ENCODE results near the gene PDE6G.
A peak's percentile ranks its signal among the peaks of the same experiment; 100 is the strongest.

PDE6G gene

GRCh38 chr17:81673561-81674258 lies 17.4 kb upstream of the PDE6G start:
- H3K4me3 ChIP-seq = no peak overlapping the region
- no peak for DNase-seq
- intact Hi-C loops (cut with DNase I; ENCODE audit: low total_unique reads) = no loop called here
- H3K27me3 ChIP-seq = no peaks in the 10 kb centered on the region
- peaks cover 0 to 12% (median 0%) of the 10 kb centered on the region in 4 donors for H3K4me1 ChIP-seq
- no peak for TF ChIP-seq CTCF (IDR thresholded peaks at IDR 0.05)
- H3K9me3 ChIP-seq = no peaks in the 10 kb centered on the region
- H3K36me3 ChIP-seq = peaks cover 29 to 59% (median 47%) of the 10 kb centered on the region in 3 donors
- no peak overlapping the region for H3K27ac ChIP-seq

- Histone ChIP-seq H3K4me1 (peaks cover 0 to 17% (median 3%) of the 10 kb centered on the region in 4 donors), H3K4me3 (no peak overlapping the region), H3K27me3 (no peaks in the 10 kb centered on the region), H3K9me3 (no peaks in the 10 kb centered on the region), H3K36me3 (peaks cover 29 to 59% (median 47%) of the 10 kb centered on the region in 3 donors), H3K27ac (no peak overlapping the region)
- no peak for DNase-seq
- TF ChIP-seq CTCF (IDR thresholded peaks at IDR 0.05) = no peak
- intact Hi-C loops (cut with DNase I; ENCODE audit: low total_unique reads) = no loop called here
Observed at GRCh38 chr17:81672954-81673353, 16.6 kb upstream of the PDE6G start.

GRCh38 chr17:81672504-81672903 lies 16.2 kb upstream of the PDE6G start:
- no peak for TF ChIP-seq CTCF (IDR thresholded peaks at IDR 0.05)
- no peak for DNase-seq
- no peak overlapping the region for H3K4me3 ChIP-seq
- no peaks in the 10 kb centered on the region for H3K9me3 ChIP-seq
- intact Hi-C loops (cut with DNase I; ENCODE audit: low total_unique reads) = no loop called here
- H3K27me3 ChIP-seq = no peaks in the 10 kb centered on the region
- peaks cover 0 to 21% (median 8%) of the 10 kb centered on the region in 4 donors for H3K4me1 ChIP-seq
- peaks cover 29 to 59% (median 47%) of the 10 kb centered on the region in 3 donors for H3K36me3 ChIP-seq
- no peak overlapping the region for H3K27ac ChIP-seq

GRCh38 chr17:81667754-81668153 lies 11.4 kb upstream of the PDE6G start:
- no peak for TF ChIP-seq CTCF (IDR thresholded peaks at IDR 0.05)
- peaks cover 28 to 44% (median 33%) of the 10 kb centered on the region in 3 donors for H3K36me3 ChIP-seq
- peaks cover 0 to 30% (median 23%) of the 10 kb centered on the region in 4 donors for H3K4me1 ChIP-seq
- intact Hi-C loops (cut with DNase I; ENCODE audit: low total_unique reads) = loop anchor here (2.0 kb wide), 1 partner anchor 31 kb away; the partner anchor contains the start of genes NPLOC4 and TSPAN10
- DNase-seq = no peak
- no peaks in the 10 kb centered on the region for H3K9me3 ChIP-seq
- no peaks in the 10 kb centered on the region for H3K27me3 ChIP-seq
- H3K4me3 ChIP-seq = no peak overlapping the region
- no peak overlapping the region for H3K27ac ChIP-seq

DNA sequence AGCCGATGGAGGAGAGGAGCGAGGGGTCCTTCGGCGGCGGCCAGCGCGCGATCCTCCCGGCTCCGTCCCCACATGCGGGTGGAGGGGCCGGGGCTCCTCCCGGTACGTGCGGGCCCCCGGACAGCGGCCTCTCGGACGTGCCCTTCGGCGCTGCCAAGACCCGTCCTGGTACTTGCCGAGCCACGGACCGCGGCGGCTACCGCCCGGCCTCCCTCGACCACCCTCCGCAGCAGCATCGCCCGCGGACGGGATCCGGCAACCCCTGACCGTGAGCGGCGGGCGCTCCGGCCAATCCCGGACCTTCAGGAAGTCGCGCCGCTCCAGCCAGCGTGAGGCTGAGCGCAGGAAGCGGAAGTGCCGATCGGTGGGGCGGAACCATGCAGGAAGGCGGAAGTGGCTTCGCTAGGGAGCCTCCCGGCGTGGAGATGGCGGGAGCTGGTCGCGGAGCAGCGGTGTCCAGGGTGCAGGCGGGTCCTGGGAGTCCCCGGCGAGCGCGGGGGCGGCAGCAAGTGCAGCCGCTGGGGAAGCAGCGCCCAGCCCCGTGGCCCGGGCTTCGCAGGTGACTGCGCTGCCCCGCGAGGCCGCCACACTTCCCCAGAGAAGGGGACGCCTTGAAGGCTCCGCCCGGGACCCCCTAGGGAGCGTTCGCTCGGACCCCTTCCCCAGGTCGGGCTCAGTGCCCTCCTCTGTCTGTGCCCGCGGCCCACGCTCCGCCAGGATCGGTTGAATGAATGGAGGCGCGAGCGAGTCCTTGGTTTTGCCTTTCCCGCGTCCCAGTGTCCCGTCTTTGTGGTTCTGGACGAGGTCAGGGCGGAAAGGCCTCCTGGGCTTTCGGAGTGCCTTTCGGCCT lies 10.2 kb upstream of the PDE6G start, which contains the start of the genes CCDC137 and OXLD1:
CCDC137 (plus strand) TSS at position 396 of the 850 bp plus-strand sequence; CDS start at position 426, 30 bp downstream.
OXLD1 (minus strand) TSS at position 264 of the 850 bp plus-strand sequence; CDS start at position 236, 28 bp downstream.
- intact Hi-C loops (cut with DNase I; ENCODE audit: low total_unique reads) = loop anchor here (2.0 kb wide), 1 partner anchor 30 kb away; the partner anchor contains the start of genes NPLOC4 and TSPAN10
- peak within 1 kb of the TSS; percentile 87 to 95 for H3K4me3 ChIP-seq
- H3K9me3 ChIP-seq = no peaks in the 10 kb centered on the region
- no peaks in the 10 kb centered on the region for H3K27me3 ChIP-seq
- DNase-seq = peak; percentile 94 to 97
- H3K27ac ChIP-seq = peak within 1 kb of the TSS; percentile 86 to 92
- H3K4me1 ChIP-seq = peaks cover 0 to 30% (median 23%) of the 10 kb centered on the region in 4 donors
- TF ChIP-seq CTCF (IDR thresholded peaks at IDR 0.05) = no peak
- peaks cover 16 to 33% (median 21%) of the 10 kb centered on the region in 3 donors for H3K36me3 ChIP-seq

All from tibial artery (tissue), 4 donors.